Airway epithelial cell (primary cell): ENCODE measurements around the gene TSPAN33. TPM values are rescaled to one million over a fixed set of nuclear protein-coding genes. Genes with fewer than 3 reads are reported as not detected.

Experiments
- total RNA-seq: library from RNA; depleted of rRNA; stranded (reverse); fragments of >200 nt; gene quantifications from 2 replicates; pipeline ENCODE4 v1.2.3, GENCODE V29; 2015

The TSPAN33 gene, protein sequence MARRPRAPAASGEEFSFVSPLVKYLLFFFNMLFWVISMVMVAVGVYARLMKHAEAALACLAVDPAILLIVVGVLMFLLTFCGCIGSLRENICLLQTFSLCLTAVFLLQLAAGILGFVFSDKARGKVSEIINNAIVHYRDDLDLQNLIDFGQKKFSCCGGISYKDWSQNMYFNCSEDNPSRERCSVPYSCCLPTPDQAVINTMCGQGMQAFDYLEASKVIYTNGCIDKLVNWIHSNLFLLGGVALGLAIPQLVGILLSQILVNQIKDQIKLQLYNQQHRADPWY
- total RNA-seq, result 6.2 TPM in 2 replicates

DNA sequence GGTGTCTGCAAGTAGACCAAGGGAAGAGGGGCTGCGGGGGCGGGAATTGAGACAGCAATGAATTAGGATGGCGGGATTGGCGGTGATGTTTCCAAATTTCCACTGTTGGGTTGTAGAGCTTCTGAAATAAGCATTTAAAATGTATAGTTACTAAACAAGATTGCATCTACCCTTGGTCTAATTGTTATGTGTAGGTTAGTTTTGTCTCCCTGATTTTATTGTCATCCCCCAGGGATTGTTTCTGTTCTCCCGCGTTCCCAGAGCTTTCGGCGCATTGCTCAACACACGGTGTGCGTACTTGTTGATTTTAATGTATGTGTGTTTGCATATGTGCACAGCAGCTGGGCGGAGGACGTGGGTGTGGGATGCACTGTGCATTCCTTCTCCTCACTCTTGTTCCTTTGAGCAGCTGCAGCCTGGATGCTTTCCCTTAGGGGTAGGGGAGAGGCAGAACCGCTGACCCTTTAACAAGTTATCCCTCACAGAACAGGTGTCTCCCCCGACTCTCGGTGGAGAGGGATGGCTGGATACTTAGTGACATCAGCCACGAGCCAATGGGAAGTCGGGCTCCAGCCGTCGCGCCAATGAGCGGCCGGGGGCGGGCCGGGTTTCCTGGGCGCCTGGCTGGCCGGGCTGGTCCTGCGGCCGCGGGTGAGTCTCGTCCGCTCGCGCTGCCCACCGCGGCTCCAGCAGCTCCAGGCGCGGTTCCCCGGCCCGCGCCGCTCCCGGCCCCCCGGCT, at the start of gene TSPAN33:
TSS of gene TSPAN33 (plus strand) at position 613 of the 739 bp plus-strand sequence. CDS start 274 bp downstream, outside the sequence.

DNA sequence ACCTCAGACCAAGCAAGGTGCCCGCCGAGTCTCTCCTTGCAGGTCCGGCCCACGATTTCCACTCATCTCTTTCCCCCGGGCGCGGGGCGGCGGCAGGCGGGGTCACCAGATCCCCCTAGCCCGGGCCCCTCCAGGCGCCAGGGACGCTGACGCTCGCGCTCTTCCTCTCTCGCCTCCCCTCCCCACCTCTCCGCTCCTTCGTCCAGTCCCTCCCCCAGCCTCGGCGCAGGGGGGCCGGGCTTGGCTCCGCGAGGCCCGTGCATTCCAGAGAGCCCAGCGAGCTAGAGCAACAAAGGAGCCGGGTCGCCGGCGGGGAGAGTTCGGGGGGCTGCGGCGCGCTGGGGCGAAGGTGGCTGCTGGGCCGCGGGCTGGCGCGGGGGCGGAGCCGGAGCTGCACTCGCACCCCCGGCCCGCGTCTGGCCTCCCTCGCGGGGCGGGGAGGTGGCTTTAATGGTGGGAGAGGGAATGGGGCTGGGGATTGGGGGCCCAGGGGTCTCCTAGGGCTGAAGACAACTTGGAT, 43.9 kb downstream of the TSPAN33 start, which contains the start of gene SMO:
TSS of gene SMO (plus strand) at position 262 of the 520 bp plus-strand sequence. CDS start 519 bp downstream, outside the sequence.

Other genes with a start within 250 kb of the TSPAN33 start
- 0.42 and 0.49 TPM in 2 replicates for gene KCP, start 234.0 kb upstream of the TSPAN33 start, total RNA-seq
- 16.3 and 19.5 TPM in 2 replicates for gene IRF5, start 206.8 kb upstream of the TSPAN33 start, total RNA-seq
- 39.1 and 41.4 TPM in 2 replicates for gene TNPO3, start 89.6 kb upstream of the TSPAN33 start, total RNA-seq
- 17.4 and 17.9 TPM in 2 replicates for gene SMO, start 43.9 kb downstream of the TSPAN33 start, total RNA-seq
- 7.4 and 8.7 TPM in 2 replicates for gene AHCYL2, start 80.3 kb downstream of the TSPAN33 start, total RNA-seq